NT2/D1 (cell line): ENCODE measurements around the gene ABCA2.

Source experiments
- DNase-seq: peaks from one replicate; pipeline ENCODE4 v3.0.0-alpha.2; 2011; ENCODE audit warnings: low read depth, low spot score
- H3K27me3 ChIP-seq: 2 replicates; pipeline ENCODE4 v1.6.0; 2011; ENCODE audit warnings: mild to moderate bottlenecking; ENCODE audit not compliant: insufficient read length, insufficient read depth
- H3K36me3 ChIP-seq: 2 replicates; pipeline ENCODE4 v1.6.1; 2011; ENCODE audit warnings: mild to moderate bottlenecking, low read length, mixed read lengths; ENCODE audit not compliant: insufficient read depth, insufficient read length
- H3K4me1 ChIP-seq: 2 replicates; pipeline ENCODE4 v1.5.1; 2011; ENCODE audit not compliant: insufficient read depth, insufficient read length
- H3K4me3 ChIP-seq: 2 replicates; pipeline ENCODE4 v1.5.1; 2011; ENCODE audit warnings: low read depth; ENCODE audit not compliant: insufficient read length
- H3K9ac ChIP-seq: 2 replicates; pipeline ENCODE4 v1.6.0; 2011; ENCODE audit warnings: low read depth; ENCODE audit not compliant: insufficient read length
- H3K9me3 ChIP-seq: 2 replicates; pipeline ENCODE4 v1.5.1; 2011; ENCODE audit warnings: mild to moderate bottlenecking, low read length; ENCODE audit not compliant: insufficient read depth
- SUZ12 ChIP-seq: IDR thresholded peaks from 2 replicates; pipeline ENCODE4 v1.6.1; 2011; ENCODE audit not compliant: insufficient read length, insufficient read depth; ENCODE audit errors: extremely low read depth
- YY1 ChIP-seq: IDR thresholded peaks from 2 replicates; pipeline ENCODE4 v1.6.1; 2011; ENCODE audit not compliant: insufficient read length, insufficient read depth
- ZNF274 ChIP-seq: IDR thresholded peaks from 2 replicates; pipeline ENCODE4 v1.6.1; 2011; ENCODE audit warnings: mild to moderate bottlenecking, low read depth, low read length

ABCA2 gene

DNA sequence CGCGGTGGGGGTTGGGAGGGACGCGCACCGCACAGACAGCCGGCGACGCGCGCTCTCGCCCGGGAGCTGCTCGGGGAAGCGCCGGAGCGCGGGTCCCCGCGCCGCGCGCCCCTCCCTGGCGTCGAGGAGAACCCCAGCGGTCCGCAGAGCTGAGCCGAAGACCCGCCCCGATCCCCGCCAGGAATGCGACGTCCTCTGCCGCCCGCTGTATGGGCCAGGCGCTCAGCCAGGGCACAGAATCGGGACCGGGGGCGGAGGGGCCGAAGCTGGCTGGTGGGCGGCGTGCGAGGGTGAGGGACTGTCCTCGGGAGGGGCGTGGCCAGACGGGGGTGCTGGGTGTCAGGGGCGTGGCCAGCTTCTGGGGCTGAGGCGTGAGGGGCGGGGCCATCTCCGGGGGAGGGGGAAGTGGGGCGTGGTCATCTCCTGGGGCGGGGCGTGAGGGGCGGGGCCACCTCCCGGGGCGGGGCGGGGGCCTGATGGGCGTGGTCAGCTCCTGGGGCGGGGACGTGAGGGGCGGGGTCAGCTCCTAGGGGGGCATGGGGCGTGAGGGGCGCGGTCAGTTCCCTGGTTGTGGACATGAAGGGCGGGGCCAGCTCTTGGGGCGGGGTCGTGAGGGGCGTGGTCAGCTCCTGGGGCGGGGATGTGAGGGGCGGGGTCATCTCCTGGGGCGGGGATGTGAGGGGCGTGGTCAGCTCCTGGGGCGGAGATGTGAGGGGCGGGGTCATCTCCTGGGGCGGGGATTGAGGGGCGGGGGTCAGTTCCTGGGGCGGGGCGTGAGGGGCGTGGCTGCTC is 49.8 kb downstream of the ABCA2 start:
- TF ChIP-seq ZNF274 (no peak), SUZ12 (no peak), YY1 (no peak)
- Histone ChIP-seq H3K27me3 (peaks cover 12% of the 10 kb centered on the region), H3K4me1 (peaks cover 47% of the 10 kb centered on the region), H3K9me3 (no peaks in the 10 kb centered on the region), H3K36me3 (no peaks in the 10 kb centered on the region), H3K9ac (peak overlapping the region; percentile 79), H3K4me3 (peak overlapping the region; percentile 76)
- peak; percentile 49 for DNase-seq

DNA sequence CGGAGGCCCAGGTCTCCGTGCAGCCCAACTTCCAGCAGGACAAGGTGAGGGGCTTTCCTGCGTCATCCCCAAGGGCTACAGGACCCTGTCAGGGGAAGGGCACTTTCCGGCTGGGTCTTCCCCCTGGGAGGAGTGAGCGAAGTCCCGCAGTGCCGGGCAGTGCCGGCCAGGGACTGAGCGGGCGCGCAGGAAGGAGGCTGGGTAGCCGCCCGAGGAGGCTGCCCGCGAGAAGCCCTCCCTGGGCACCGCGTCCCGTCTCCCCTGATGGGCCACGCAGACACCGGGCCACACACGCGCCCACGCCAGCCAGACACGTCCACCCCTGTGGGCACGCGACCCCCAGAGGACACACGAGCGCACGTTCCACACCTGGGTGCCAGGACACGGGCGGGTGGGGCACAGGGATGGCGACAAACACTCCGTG is 50.4 kb downstream of the ABCA2 start:
- Histone ChIP-seq H3K9me3 (no peaks in the 10 kb centered on the region), H3K36me3 (no peaks in the 10 kb centered on the region), H3K4me1 (peaks cover 45% of the 10 kb centered on the region), H3K4me3 (peak overlapping the region; percentile 76), H3K27me3 (peaks cover 12% of the 10 kb centered on the region), H3K9ac (peak overlapping the region; percentile 79)
- no peak for DNase-seq
- no peak for TF ChIP-seq SUZ12
- TF ChIP-seq ZNF274: no peak
- no peak for TF ChIP-seq YY1

- Histone ChIP-seq H3K27me3 (peaks cover 12% of the 10 kb centered on the region), H3K4me1 (peaks cover 42% of the 10 kb centered on the region)
- TF ChIP-seq YY1: no peak
These were observed 50.8 kb downstream of the ABCA2 start, which contains the start of gene PTGDS for GRCh38 chr9:136977223-136977622. TSS of gene PTGDS (plus strand) at chr9:136977504. CDS start at chr9:136977579, 75 bp downstream.

GRCh38 chr9:136975644-136976043 is 52.4 kb downstream of the ABCA2 start:
- H3K36me3 ChIP-seq: no peaks in the 10 kb centered on the region
- H3K4me3 ChIP-seq: no peak overlapping the region
- H3K4me1 ChIP-seq: peaks cover 42% of the 10 kb centered on the region
- TF ChIP-seq SUZ12: no peak
- TF ChIP-seq ZNF274: no peak
- TF ChIP-seq YY1: no peak
- DNase-seq: no peak
- H3K9me3 ChIP-seq: no peaks in the 10 kb centered on the region
- H3K27me3 ChIP-seq: peaks cover 12% of the 10 kb centered on the region
- no peak overlapping the region for H3K9ac ChIP-seq

More at GRCh38 chr9:136977223-136977622, 50.8 kb downstream of the ABCA2 start, which contains the start of gene PTGDS:
- DNase-seq: no peak
- no peaks in the 10 kb centered on the region for H3K9me3 ChIP-seq
- H3K36me3 ChIP-seq: no peaks in the 10 kb centered on the region
- peak within 1 kb of the TSS; percentile 76 for H3K4me3 ChIP-seq
- peak within 1 kb of the TSS; percentile 79 for H3K9ac ChIP-seq

DNA sequence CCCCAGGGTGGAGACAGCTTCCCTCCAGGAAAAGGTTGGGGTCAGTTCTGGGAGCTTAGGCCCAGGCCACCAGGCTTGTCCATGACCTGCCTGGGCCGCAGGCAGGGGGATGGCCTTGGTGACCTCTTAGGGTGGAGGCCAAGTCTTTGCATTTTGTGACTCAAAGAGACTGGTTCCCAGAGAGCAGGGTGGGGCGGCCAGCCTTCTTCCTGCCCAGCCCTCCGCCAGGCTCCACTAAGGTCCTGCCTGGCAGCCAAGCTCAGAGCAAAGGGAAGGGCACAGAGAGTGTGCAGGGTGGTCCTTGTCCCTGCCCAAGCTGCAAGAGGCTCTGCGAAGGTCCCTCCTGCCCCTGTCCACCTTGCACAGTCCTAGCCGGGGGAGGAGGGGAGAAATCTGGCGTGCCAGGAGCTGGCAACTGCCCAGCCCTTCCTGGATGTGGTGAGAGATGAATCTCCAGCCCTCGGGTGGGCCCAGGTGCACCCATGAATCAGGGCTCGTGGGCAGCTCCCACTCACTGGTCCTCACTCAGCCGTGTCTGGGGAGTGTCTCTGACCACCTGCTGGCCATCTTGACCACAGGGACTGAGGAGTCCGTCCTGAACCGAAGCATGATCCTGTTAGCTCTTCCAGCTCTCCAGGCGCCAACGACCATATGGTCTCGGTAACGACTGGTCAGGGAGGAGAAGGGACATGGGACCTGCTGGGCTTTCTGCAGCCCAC is 53.1 kb downstream of the ABCA2 start:
- peaks cover 44% of the 10 kb centered on the region for H3K4me1 ChIP-seq
- no peak for DNase-seq
- no peaks in the 10 kb centered on the region for H3K9me3 ChIP-seq
- H3K9ac ChIP-seq: no peak overlapping the region
- TF ChIP-seq SUZ12 (no peak), ZNF274 (no peak), YY1 (no peak)
- H3K4me3 ChIP-seq: no peak overlapping the region
- H3K27me3 ChIP-seq: peaks cover 12% of the 10 kb centered on the region
- H3K36me3 ChIP-seq: no peaks in the 10 kb centered on the region

- Histone ChIP-seq H3K4me1 (peaks cover 39% of the 10 kb centered on the region), H3K36me3 (no peaks in the 10 kb centered on the region), H3K4me3 (no peak overlapping the region), H3K9ac (no peak overlapping the region), H3K9me3 (no peaks in the 10 kb centered on the region), H3K27me3 (peaks cover 12% of the 10 kb centered on the region)
- TF ChIP-seq SUZ12: no peak
- TF ChIP-seq YY1: no peak
- TF ChIP-seq ZNF274: no peak
- no peak for DNase-seq
These were observed 54.1 kb downstream of the ABCA2 start for GRCh38 chr9:136973618-136974617.
